NCI-H69 (cell line): ENCODE results near the gene SETD3.
A peak's percentile ranks its signal among the peaks of the same experiment; 100 is the strongest.

Source experiments
- DNase-seq: peaks from one replicate; lab custom pipeline; 2025; lab: John Stamatoyannopoulos, UW

SETD3 gene

DNA sequence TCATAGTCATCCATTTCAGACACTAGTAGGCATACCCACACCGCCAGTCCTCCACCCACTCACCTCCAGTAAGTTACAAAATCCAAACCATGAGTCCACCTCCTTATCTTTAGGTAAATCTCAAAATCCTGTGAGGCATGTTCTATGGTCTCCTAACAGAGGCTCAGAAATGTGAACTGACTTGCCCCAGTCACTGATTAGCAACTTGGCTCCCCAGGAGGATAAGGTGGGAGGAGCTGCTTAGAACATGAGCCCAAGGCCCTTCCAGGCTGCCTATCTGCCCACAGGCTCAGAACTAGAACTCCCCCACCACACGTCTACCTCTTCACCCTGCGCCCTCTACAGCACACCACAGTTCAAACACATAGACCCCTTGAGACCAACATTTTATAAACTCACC lies 19.9 kb downstream of the SETD3 start:
- DNase-seq, result no peak

DNA sequence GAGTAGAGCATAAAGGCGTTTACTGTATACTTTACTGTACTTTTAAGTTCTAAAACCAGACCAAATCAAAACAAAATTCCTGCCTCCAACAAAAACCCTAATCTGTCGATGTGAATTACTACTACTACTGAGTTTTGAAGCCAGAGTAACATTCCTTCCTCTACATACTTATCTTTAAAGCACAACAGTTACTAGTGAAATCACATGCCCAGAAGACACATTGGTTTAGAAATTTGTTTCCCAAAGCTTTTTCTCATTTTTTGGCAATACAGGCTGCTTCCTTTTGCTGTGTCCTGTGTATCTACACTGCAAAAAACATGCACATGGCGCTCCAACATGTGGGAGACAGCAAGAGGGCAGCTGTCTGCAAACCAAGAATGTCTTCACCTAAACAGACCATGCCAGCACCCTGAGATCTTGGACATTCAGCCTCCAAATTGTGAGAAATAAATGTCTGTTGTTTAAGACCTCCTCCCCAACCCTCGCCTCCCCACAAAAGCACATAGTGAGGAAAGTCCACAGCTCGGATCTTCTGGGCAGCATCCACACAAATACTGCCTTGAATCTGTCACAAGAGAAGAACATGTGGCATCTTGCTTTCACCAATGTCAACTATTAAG lies 21.1 kb downstream of the SETD3 start:
- DNase-seq, result no peak

DNA sequence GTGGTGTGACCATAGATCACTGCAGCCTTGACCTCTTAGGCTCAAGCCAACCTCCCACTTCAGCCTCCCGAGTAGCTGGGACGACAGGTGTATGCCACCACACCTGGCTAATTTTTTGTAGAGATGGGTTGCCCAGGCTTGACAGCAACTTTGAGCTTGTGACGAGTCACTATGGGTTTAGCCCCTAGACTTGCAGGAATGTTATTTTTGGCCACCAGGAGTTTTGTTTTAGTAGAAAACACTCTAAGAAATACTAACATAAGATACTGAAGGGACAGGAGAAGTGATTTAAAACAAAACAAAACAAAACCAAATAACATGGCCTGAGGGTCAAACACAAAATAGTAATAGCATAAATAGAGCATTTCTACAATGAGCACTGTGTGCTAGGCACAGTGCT lies 26.4 kb downstream of the SETD3 start:
- DNase-seq, result no peak

DNA sequence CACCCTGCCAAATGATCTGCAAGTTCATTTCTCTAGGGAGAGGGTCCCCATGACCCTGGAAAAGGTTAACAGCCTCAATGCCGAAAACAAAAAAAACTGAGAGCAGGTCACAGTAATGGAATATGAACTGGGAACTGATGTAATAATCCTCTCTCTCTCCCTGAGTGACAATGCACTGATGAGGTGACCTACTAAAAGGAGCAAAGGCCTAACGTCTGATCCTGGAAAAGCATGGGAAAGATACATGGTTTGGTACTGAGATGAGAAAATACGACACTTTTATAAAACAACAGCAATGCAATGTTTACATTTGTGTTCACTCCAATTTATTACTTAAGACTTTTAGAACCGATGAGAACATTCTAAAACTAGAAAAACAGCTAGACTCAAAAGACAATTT lies 27.7 kb downstream of the SETD3 start:
- DNase-seq, result no peak

DNA sequence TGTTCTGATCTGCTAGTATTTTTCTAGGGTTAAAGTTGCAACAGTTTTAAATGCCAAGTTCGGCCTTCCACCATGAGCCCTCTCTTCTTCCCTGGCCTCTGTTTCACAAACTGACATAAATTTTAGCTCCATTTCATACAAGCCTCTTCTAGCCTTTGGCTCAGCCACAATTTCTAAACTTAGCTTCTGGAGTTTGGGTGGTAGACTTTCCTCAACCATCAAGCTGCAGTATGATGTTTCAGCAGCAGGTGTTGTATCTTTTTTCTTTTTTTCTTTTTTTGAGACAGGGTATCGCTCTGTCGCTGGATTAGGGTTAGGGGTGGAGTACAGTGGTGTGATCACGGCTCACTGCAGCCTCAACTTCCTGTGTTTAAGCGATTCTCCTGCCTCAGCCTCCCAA lies 29.4 kb downstream of the SETD3 start:
- DNase-seq, result no peak

DNA sequence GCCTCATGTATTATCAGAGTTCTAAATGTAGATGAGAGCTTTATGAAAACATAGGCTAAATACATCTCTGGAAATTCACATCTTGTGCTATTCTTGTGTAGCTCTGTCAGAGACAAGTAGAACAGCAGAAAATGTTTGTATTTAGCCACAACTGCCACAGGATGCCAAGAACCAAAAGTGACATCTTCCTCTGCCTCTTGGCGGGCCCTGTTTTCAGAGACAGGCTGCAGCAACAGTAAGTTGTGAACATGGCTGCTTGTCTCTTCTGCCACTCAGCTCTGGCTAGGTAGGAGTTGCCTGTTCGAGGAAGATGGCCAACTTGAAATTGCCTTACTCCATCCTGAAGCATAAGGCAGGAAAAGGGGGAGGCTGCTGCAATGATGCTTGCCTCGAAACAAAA lies 30.4 kb downstream of the SETD3 start:
- DNase-seq, result no peak

DNA sequence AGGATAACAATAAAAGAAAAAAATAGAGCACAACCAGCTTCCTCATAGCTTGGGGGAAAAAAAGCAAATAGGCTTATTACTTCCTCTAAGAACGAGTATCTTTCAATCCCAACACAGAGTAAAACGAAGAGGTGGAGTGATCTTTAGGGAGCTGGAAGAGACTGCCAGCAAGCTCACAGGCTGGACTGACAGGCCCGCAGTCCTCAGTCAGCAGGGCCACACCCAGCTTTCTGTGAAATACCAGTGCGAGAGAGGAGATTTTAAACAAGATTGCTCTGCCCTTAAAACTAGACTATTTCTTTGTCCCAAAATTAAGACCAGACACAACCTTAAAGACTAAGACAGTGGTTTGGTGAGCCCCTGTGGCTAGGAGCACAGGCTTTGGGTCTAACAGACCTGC lies 32.9 kb downstream of the SETD3 start:
- no peak for DNase-seq

DNA sequence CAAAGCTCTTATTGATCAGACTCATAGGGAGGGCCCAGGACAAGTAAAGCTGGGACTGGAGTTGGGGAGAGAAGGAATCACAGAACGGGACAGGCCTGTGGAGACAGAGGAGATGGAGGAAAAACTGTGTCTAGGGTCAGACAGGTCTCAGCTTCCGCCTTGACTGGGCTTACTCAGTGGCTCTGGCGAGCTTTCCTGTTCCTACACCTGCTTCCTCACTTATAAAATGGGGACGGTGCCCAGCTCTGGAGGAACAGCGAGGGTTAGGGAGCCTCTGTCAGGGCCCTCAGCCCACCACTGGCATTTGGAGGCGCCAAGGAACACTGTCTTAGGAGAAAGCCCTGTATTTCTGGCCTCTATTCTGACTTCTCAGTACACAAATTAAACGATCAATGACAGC lies 34.7 kb downstream of the SETD3 start:
- no peak for DNase-seq

DNA sequence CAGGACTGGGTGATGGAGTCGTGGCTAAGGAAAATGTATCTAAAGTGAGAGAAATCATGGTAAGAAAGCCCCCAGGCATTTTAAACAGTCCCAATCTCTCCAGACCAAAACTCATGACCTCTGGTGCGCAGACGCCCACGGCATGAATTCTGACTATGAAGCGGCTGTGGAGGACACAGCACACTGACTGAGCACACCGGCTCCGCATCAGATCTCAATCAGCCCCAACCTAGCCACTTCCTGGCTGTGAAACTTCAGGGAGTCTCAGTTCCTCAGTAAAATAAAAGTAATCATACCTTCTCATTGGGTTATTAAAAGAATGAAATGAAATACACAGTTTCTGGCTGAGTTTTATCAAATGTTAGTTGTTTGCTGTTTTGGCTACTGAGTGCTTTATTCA lies 38.7 kb downstream of the SETD3 start:
- DNase-seq, result no peak

DNA sequence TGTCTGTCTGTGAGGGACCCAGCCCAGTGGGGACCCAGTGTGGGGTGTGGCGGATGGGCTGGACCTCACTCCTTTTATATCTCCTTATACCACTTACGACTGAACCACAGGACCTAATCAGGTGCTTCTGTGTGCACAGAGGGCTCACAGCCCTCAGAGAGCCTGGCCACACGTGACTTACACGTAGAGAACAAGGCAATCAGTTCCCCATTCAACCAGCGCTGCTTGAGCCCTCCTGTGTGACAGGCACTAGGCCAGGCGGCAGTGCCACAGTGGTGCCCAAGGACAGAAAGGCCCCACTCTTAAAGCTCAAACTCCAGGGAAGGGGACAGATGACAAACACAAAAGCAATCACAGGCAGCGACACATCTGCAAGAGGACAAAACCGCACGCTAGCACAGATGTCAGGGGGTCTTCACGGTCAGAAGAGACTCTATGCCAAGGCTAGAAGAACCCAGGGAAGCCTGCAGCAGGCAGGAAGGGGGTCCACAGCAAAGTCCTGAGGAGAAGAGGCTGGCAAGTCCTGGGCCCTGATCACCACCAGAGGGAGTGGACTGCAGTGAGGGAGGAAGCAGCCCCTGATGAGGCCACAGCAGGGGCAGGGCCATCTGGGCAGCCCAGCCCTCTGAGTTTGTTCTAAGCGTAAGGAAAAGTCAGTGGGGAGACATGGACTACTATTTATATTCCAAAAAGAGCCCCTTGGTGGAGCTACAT lies 39.3 kb downstream of the SETD3 start:
- no peak for DNase-seq

DNA sequence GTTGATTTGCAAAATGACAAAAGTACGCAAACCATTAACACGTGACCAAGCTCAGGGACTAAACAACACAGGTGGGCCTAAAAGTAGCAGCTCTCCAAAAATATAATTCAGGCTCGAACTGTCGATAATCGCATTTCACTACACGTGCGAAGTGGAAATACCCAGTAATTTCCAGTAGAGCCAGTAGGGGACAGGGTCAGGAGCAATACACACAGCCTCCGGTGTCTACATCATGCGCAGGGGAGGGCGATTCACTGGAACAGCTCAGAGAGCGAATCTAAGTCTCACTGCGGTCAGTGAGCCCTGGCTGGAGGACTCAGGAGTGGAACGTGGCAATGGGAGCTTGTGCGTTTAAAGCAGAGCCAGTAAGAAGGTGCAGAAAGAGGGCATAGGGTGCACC lies 40.4 kb downstream of the SETD3 start:
- no peak for DNase-seq

DNA sequence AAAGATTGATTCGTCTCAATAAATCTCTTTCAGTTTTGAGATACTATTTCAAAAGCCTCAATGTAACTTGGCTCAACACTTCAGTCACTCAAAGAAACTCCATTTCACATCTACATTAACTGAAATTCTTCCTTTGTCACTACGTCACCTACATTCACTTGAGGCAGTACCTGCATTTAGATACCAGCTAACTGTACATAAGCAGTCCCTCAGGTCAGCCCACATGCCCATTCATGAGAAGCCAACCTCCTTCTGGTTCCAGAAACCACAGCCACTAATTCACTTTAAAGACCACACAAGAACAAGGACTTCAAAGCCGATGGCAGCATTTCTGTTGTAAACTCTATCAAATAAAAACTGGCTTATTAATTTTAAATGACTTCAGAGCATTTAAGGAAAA lies 43.0 kb downstream of the SETD3 start:
- DNase-seq, result no peak

DNA sequence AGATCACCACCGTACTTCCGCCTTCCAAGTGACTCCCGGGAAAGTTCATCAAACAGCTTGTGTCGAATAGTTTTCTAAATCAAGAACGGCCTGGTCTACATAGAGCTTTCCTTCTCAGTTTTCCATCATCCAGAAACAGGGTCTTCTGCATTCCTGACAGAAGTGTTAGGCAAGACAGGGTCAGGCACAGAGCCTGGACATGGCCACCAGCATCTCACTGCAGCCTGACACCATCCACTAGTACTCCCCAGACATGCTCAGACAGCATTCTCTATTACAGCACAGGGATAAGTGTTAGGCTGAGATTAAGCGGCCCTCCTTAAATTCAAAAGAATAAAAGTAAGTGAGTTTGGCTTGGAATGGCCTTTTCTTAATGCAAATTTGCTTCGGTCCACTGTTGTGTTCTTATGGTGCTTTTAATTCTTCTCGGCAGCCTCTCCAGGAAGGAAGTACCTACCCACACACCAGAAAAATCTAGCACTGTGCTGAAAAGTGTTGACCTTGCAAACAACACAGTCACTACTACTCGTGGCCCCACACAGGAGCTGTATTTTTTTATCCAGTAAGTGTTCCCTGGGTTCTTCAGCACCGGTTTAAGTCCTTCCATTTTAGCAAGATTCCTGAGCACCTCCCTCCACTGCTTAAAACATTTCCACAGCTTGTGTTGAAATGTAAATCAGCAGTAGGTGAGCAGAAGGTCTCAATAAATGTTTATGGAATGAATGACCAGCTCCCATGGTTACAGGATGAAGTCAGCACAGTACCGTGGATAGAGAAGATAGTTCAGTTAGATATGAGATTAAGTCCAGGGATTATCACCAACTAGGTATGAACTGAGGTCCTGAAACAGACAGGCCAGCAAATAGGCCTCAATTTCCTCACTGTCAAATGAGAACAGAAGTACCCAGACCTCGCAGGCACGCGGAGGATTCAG lies 44.1 kb downstream of the SETD3 start:
- no peak for DNase-seq

DNA sequence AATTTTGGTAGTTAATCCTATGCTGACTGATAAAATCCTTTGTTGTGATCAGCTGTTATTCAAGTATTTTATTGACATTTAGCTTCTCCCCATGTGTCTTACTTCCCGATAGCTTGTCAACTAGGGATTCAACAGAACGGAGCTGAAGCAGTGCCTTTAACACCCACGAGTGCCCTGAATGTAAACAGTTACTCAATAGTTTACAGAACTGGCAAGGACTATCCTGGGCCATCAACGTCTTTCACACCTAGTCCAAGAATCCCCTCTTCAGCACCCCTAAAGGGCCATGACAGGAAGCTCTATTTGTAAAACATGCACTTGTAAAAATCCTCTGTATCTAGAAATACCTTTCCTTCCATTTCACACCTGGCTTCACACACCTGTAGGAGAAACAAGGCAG lies 45.3 kb downstream of the SETD3 start:
- DNase-seq, result no peak

DNA sequence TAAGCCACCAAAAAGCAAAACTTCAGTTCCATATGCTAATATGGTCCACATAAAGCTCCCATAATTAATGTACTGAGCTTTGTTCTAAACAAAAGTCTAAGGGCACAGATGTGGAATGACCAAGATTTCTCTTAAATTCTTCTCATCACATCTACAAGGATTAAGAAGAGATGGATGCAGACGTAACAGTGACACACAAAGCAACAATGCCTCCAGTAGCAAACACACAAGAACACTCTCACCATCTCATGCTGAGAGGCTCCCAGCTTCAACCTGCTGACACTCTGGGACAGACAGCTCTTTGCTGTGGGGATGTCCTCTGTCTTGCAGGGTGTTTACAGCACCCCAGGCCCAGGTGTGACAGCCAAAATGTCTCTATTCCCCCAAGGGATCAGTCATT lies 48.2 kb downstream of the SETD3 start:
- DNase-seq, result no peak

DNA sequence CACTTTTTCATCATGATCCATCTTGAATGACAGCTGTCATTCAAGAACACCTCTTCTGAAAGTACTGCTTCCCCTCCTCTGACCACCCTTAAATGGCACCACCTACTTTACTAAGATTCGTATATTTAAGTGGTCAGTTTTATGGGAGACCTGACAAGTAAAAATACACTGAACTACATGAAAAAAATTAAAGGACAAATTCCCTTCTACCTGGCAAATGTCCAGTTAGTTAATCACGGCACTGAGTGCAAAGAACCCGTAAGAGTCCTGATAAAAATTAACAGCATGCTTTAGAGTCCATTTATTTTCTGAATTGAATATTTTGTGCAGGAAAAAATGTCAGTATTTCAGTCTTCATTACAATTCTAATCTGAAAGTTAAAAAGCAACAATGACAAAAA lies 48.7 kb downstream of the SETD3 start:
- no peak for DNase-seq

DNA sequence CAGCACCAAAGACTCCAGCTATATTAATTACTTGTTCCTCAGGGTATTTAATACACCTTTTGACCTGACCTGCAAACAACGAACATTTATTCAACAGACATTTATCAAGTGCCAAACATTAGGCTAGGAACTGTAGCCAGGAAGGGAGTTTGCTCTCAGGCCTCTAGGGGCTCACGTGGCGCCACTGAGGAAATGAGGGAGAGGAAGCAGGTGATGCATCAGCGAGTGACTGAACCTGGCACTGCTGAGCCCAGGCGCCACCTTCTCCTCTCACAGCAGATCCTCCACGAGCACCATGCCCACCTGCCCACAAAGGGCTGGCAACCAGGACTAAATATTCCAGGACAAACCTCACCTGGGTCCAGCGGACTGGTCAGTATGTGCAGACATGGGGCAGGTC lies 50.2 kb downstream of the SETD3 start:
- DNase-seq, result peak; percentile 61

DNA sequence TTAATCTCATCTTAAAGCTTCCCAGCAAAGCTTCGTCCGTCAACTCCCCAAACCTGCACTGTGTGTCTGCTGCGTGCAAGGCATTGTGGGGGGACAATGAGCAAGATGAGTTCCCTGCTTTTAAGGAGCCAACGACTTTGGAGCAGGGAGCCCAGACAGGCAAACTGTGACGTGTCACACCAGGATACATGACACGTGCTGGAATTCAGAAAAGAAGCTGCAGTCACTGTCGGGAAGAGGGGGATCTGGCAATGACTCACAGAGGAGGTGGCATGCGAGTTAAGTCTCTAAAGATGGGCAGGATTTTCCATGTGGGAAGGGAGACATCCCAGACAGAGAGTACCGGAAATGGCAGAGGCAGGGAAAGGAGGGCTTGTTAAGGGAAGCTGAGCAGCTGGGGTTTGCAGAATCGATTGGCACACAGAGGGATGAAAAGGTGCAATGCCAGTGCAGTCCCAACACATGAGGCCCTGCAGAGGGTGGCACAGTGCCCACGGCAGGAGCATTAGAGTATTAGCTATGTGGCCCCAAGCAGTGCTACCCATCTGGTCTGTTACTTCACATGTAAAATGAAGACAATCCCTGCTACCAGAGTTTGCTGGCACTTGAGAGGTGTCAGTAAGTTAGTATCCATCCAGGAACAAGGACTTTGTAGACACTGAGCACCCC lies 52.9 kb downstream of the SETD3 start:
- no peak for DNase-seq

DNA sequence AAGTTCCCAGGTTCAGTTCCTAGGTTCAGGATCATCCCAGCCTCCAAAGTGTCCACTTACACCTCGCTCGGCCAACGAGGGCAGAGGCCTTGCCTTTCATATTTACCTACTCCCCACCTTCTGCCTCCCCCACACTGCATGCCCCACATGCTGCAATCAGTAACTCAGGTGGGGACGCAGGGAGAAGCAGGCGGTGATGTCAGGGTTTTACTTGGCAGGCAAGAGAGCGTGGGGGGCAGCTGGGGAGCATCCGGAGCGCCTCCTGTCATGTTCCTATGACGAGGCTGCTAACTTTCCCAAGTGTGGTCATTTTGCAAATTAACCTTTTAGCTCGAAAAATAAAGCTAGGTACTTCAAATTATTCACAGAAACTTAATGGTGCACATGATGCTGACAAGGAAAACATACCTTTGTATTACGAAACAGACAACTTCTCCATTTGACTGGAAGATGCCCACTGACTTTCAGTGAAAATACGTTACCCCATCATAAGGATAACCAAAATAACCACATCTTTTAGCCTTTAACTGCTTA lies 53.8 kb downstream of the SETD3 start:
- no peak for DNase-seq

DNA sequence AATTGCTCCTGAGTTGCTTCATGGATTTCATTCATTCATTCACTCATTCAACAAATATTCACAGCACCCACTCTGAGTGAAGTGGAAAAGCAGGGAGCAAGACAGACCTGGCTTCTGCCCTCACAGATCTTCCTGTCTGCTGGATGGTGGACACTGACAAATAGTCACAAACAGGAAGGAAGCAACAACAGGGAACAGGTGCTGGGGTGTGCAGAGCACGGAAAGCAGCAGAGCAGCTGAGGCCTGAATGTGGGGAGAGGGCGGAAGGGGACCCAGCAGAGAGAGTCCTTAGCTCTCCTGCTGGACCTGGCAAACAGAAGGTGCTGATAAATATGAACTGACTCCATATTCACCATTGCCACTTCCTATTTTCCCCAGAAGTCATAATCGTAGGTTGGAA lies 54.4 kb downstream of the SETD3 start:
- no peak for DNase-seq

DNA sequence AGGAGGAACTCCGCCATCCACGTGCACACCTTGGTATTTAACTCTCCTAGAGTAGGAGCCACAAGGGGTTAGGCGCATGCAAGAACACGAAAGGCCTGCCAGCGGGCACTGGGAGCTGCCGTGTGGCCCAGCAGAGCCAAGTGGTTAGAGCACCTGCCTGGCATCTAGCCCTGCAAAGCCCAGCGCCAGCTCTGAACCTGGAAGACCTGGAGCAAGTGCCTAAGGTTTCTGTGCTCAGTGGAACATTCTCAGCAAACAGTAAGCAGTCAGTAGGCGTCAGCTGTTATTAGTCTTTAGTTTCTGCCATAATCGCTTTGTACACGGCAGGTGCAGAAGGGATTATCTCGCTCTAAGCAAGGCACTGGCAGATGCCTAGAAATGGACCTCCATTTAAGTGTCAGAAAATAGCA lies 55.4 kb downstream of the SETD3 start:
- peak; percentile 61 for DNase-seq

DNA sequence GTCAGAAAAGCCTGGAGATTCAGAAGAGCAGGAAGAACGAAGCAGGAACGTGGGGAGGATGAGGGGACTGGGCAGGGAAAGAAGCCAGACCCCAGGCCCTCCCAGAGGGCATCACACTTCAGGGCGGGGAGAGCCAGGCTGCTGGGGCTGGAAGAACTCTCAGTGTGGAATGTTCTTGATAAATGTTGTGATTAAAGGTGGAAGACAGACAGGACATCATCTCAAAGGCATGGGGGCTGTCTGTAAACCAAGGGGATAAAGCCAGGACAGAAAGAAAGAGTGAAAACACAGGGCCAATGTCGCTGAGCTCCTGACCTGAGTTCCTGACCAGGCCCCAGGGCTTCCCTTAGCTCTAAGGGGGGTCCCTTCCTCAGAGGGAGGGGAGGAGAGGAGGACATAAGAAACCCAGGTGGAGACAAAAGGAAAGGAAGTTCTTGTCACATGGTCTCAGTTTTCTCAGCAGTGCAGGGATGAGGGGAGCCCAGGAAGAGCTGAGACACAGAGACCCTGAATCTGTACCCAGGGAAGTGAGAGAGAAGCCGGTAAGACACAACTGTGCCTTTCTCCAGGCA lies 56.3 kb downstream of the SETD3 start:
- DNase-seq, result no peak
